GM21786 (cell line): Measurements from ENCODE around the gene IL6ST.
"Not testable (repeated sequence)": the region's sequence is repeated elsewhere in the genome, so short reads cannot be mapped to it uniquely, and the experiment has no call there.

Experiments used
- ATAC-seq: cut with Tn5 transposase; IDR thresholded peaks from one replicate; pipeline ENCODE4 v1.9.1; 2021; ENCODE audit not compliant: unreplicated experiment

Gene IL6ST

GRCh38 chr5:56006094-56006493 is 11.3 kb upstream of the IL6ST start:
- ATAC-seq = no peak

- no peak for ATAC-seq
These were observed 10.1 kb upstream of the IL6ST start for GRCh38 chr5:56004874-56005273.

DNA sequence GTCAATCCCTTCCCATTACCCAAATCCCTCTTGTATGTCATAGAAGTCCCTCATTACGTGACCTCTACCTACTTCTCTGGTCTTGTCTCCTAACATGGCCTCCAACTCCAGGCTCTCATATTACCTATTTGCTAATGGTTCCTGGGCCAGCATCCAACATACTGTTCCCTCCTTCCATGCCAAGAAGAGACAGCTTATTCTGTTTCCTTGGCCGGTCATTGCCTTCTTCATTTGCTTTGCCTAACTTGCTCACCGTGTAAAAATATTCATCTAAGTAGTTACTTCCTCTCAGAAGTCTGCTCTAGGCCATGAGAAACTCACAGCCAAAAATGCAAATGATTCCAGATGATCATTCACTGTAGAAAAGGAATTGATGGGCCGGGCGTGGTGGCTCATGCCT is 8.9 kb upstream of the IL6ST start:
- ATAC-seq = no peak

GRCh38 chr5:56003179-56003578 is 8.4 kb upstream of the IL6ST start:
- no peak for ATAC-seq

DNA sequence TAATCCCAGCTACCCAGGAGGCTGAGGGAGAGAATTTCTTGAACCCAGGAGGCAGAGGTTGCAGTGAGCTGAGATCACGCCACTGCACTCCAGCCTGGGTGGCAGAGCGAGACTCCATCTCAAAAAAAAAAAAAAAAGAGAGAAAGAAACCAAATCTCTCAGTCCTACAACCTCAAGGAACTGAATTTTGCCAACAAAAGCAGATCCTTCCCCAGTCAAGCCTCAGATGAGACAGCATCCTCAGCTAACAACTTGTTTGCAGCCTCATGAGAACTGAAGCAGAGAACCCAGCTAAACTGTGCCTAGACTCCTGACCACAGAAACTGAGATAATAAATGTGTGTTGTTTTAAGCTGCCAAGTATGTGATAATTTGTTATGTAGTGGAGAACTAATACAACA is 7.5 kb upstream of the IL6ST start:
- ATAC-seq = no peak

- ATAC-seq = not testable (repeated sequence)
These were observed 5.5 kb upstream of the IL6ST start for GRCh38 chr5:56000221-56000620.

DNA sequence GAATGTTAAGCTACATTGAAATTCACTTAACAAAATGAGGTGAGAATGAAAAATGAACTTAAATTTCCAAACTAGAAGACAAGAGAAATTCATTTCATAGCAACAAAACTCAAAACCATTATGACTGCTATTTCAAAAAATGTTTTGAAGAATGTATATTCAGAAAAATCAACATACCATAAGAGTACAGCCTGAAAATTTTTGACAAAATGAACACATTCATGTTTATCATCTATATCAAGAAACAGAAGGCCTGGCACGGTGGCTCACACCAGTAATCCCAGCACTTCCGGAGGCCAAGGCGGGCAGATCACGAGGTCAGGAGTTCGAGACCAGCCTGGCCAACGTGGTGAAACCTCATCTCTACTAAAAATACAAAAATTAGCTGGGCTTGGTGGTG is 4.2 kb upstream of the IL6ST start:
- ATAC-seq = no peak

DNA sequence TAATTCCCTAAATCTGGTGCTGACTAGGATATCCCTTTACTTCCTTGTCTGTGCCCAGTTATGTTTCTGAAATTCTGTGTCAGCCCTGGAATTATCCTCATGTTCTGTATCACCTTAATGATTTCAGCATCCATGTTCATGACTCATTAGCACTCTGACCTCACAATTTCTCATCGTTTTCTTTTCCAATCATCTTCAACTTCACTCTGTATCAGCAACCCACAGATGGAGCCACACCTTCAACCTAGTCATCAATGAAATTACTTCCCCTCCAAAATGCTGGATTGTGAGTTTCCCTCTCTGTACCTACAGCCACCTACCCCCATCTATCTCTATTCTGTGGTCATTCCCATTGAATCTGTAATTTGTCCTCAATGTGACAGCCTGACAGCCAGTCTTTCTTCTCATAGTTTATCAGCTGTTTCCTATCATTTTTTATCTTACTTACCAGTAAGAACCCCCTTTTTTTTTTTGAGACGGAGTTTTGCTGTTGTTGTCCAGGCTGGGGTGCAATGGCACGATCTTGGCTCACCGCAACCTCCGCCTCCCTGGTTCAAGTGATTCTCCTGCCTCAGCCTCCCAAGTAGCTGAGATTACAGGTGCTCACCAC is 3.1 kb upstream of the IL6ST start:
- no peak for ATAC-seq

DNA sequence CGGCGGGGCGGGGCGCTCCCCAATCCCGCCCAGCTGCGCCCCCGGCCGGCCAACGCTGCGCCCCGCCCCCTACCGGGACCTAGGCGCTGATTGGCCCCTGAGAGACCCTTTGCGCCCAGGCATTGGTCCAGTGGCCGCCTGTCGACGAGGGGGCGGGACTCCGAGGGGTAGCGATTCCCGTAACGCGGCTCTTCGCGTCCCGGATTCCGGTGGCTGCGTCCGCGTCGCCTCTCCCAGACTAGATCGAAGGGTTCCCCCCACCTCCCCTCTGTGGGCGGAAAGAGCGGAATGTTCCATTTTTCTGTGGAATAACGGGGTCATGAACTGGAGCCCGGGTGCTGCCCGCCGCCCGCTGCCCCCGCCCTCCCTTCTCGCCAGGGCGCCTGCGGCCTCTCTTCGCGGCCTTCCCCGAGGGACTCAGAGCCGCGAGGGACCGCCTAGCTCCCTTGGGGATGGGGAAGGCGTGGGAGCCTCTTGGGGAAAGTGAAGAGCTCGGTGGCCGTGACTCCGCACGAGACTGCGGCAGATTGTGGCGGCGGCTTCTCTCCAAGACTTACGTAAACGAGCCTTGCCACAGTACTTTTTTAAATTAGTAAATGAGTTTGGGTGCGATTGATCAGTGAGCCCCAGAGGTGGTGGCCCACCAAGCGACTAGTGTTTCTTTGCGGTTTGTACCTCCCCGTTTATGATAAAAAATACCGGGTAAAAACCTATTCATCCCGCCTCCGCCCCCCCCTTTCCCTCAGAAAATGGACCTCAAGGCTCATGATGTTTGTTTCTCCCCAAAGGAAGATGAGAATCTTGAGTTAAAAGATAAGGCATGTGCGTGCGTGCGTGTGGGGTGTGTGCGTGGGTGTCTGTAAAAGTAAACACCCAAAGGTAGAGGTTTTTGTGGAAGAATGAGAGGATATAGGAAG is 493 bp upstream of the IL6ST start:
- ATAC-seq = peak; percentile 92

- ATAC-seq = no peak
These were observed 850 bp downstream of the IL6ST start for GRCh38 chr5:55993731-55994494.

GRCh38 chr5:55993013-55993412 is 1.8 kb downstream of the IL6ST start:
- no peak for ATAC-seq

DNA sequence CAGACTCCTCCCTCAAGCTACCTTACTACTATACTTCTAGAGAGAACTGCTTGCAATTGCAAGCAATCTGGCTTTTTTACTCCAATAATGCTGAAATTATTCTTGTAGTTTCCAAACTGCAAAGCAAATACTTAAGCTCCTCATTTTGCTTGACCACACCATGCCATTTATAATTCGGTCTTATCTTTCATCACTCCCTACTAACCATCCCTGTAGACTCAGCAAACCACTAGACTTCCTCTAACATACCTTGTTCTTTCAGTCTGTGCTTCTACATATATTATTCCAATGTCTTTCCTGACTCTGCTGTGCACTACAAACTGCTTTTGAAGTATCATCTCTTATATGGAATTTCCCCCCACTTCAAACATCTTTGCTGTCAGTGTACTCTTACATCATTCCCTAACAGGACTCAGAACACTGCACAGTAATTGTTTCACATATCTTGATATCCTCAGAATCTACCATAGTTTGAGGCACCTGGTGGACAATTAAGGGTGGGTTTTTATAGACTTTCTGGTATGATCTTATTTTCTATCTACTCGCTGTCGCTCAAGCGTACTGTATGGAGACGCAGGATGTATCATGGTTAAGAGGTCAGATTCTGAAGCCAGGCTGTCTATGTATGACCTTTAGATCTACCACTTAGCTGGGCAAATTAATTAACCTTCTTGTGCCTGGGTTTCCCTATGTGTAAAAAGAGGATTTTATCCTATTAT is 2.8 kb downstream of the IL6ST start:
- ATAC-seq = no peak

- not testable (repeated sequence) for ATAC-seq
These were observed 3.9 kb downstream of the IL6ST start for GRCh38 chr5:55990895-55991294.

- no peak for ATAC-seq
These were observed 4.9 kb downstream of the IL6ST start for GRCh38 chr5:55989860-55990259.

DNA sequence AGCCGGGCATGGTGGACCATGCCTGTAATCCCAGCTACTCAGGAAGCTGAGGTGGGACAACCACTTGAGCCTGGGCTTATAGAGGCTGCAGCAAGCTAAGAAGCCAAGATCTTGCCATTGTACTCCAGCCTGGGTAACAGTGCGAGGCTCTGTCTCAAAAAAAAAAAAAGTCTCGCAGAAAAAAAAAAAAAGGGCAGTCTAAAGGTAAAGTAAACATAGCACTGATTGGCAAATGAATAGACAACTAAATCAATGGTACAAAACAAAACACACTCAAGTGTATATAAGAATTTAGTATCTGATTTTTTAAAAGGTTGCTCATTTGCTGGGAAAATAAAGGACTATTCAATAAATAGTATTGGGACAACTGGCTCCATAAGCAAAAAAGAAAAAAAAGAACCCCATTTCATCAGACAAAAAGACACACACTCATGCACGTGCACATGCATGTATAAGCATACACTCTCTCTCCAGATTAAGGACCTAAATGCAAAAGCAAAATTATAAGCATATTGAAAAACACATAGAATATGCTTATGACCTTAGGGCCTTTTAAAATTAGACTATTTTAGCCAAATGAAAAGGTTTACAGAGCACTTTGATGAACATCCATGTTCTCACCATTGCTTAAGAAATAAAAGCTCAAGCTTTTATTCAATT is 5.7 kb downstream of the IL6ST start:
- no peak for ATAC-seq

DNA sequence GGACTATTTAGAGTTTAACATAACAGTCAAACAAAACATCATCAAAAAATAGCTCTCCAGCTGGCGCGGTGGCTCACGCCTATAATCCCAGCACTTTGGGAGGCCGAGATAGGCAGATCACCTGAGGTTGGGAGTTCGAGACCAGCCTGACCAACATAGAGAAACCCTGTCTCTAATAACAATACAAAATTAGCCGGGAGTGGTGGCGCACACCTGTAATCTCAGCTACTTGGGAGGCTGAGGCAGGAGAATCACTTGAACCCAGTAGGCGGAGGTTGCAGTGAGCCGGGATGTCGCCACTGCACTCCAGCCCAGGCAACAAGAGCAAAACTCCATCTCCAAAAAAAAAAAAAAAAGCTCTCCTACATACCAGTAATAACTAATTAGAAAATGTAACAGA is 6.3 kb downstream of the IL6ST start:
- ATAC-seq = not testable (repeated sequence)

DNA sequence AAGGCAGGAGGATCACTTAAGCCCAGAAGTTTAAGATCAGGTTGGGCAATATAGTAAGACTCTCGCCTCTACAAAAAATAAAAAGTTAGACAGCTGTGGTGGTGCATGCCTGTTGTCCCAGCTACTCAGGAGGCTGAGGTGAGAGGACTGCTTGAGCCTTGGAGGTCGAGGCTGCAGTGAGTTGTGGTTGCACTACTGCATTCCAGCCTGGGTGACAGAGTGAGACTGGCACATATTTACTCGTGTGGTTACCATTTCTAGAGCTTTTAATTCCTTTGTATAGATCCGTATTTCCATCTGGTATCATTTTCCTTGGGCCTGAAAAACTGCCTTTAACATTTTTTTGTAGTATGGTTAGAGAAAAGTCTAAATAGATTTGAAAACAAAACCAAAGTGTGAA is 7.8 kb downstream of the IL6ST start:
- no peak for ATAC-seq

GRCh38 chr5:55985181-55985580 is 9.6 kb downstream of the IL6ST start:
- no peak for ATAC-seq

DNA sequence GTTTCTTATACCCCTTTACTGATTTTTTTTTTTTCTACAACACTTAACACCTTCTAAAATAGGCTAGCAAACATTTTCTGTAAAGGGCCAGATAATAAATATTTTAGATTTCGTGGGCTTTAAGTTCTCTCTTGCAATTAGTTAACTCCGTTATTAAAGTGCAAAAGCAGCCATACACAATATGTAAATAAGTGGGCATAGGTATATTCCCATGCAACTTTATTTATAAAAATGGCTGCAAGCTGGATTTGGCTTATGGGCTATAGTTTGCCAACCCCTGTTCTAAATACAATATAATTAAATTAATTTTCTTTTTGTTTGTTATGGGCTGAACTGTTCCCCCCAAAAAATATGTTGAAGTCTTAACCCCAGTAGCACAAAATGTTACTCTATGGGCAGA is 10.8 kb downstream of the IL6ST start:
- ATAC-seq = no peak

DNA sequence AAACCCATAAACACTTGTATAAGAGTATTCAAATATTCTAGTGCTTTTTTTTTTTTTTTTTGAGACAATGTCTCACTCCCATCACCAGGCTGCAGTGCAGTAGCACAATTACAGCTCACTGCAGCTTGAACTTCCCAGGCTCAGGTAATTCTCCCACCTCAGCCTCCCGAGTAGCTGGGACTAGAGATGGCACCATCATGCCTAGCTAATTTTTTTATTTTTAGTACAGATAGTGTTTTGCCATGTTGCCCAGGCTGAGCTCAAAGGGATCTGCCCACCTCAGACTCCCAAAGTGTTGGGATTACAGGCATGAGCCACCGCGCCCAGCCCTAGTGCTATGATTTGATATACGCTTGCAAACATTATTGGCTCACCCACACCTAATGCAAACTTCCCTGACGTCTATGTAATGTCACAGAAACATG is 11.8 kb downstream of the IL6ST start:
- no peak for ATAC-seq

DNA sequence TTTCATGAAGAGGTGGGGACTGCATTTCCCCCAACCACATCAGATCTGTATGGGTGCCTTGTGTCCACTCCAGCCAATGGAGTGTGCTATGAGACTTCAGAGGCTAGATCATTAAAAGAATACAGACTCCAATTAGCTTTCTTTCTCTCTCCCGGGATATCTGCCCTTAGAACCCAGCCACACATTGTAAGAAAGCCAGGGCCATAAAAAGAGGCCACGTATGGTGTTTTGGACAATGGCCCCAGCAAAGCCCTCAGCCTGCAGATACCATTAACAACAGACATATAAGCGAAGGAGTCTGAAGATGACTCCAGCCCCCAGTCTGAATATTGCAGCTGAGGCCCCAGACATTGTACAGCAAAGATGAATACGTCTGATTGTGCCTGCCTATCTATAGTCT is 21.5 kb downstream of the IL6ST start:
- ATAC-seq = no peak
